OCI-LY1 (cell line): Measurements from ENCODE around the gene TMEM38A.

Experiments used
- EZH2 ChIP-seq: fragments of 200-600 bp; sonication (generic), shearing (Covaris generic); IDR thresholded peaks from 2 replicates; pipeline ENCODE4 v1.8.0; 2017; ENCODE audit warnings: borderline replicate concordance, mixed run types, mild to moderate bottlenecking, antibody characterized with exemption, low read length, moderate library complexity, mixed read lengths
- TF ChIP-seq, protein P1 (sequence below): fragments of 200-600 bp; sonication (generic), shearing (Covaris generic); IDR thresholded peaks from 2 replicates; pipeline ENCODE4 v1.5.1; 2017; ENCODE audit warnings: mild to moderate bottlenecking, antibody characterized with exemption, low read length, moderate library complexity, mixed read lengths

DNA sequence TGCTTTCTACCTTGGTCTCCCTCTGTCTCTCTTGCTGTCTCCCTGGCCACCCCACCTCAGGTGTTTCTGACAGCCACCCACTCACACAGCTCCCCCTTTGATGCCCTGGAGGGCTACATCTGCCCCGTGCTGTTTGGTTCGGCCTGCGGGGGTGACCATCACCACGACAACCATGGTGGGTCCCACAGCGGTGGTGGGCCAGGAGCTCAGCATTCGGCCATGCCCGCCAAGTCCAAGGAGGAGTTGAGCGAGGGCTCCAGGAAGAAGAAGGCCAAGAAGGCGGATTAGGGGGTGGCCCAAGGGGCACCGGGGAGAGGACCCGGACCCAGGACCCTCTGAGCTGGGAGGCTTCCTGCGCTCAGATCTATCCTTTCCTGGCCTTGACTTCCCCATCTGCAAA lies 27.1 kb downstream of the TMEM38A start:
- no peak for TF ChIP-seq EZH2
- TF ChIP-seq, protein P1, sequence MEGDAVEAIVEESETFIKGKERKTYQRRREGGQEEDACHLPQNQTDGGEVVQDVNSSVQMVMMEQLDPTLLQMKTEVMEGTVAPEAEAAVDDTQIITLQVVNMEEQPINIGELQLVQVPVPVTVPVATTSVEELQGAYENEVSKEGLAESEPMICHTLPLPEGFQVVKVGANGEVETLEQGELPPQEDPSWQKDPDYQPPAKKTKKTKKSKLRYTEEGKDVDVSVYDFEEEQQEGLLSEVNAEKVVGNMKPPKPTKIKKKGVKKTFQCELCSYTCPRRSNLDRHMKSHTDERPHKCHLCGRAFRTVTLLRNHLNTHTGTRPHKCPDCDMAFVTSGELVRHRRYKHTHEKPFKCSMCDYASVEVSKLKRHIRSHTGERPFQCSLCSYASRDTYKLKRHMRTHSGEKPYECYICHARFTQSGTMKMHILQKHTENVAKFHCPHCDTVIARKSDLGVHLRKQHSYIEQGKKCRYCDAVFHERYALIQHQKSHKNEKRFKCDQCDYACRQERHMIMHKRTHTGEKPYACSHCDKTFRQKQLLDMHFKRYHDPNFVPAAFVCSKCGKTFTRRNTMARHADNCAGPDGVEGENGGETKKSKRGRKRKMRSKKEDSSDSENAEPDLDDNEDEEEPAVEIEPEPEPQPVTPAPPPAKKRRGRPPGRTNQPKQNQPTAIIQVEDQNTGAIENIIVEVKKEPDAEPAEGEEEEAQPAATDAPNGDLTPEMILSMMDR, result no peak
